ENCODE data around the gene GRIK4.

DNA sequence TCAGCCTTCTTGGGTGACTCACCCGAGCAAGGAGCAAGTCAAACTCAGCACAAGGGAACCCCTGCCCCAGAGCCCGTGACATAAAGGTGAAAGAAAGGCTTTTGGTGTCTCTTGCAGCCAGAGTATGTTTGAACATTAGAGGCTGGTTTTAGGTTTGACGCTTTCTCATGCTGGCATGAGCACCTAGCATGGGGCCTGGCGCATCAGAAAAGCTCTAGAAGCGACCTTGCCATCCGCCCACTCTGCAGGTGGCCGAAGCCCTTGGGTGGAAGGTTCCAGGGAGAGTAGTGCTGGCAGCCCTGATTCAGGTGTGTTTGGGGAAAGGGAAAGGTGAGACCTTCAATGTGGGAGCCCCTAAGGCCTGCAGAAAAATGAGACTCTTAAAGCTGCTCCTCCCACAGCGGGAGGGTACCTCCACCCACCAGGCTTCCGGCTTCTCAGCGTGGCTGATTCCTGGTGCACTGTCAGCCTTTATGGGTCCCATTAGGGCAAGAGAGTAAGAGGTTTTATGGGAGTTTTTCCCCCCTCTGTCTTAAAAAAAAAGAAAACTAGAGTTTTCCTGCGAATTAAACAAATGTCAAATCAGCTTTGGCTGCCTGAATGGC is 88.4 kb downstream of the GRIK4 start:
- TF ChIP-seq, protein P1, sequence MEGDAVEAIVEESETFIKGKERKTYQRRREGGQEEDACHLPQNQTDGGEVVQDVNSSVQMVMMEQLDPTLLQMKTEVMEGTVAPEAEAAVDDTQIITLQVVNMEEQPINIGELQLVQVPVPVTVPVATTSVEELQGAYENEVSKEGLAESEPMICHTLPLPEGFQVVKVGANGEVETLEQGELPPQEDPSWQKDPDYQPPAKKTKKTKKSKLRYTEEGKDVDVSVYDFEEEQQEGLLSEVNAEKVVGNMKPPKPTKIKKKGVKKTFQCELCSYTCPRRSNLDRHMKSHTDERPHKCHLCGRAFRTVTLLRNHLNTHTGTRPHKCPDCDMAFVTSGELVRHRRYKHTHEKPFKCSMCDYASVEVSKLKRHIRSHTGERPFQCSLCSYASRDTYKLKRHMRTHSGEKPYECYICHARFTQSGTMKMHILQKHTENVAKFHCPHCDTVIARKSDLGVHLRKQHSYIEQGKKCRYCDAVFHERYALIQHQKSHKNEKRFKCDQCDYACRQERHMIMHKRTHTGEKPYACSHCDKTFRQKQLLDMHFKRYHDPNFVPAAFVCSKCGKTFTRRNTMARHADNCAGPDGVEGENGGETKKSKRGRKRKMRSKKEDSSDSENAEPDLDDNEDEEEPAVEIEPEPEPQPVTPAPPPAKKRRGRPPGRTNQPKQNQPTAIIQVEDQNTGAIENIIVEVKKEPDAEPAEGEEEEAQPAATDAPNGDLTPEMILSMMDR (IDR thresholded peaks at IDR 0.05), result no peak
- no peak for TF ChIP-seq POLR2A (IDR thresholded peaks at IDR 0.05)
